SK-N-MC (cell line): Measurements from ENCODE around the gene RFC3.

Source experiments
- EZH2 ChIP-seq: fragments of 200-600 bp; sonication (generic); IDR thresholded peaks from one replicate; pipeline ENCODE4 v1.6.1; 2017; ENCODE audit warnings: antibody characterized with exemption
- POLR2AphosphoS5 ChIP-seq: IDR thresholded peaks from 2 replicates; pipeline ENCODE4 v1.6.1; 2012; ENCODE audit warnings: mild to moderate bottlenecking, low read depth, low read length, borderline replicate concordance

- TF ChIP-seq POLR2AphosphoS5, result no peak
- no peak for TF ChIP-seq EZH2
Observed at GRCh38 chr13:33867472-33867871, 49.5 kb downstream of the RFC3 start.
